GM10266 (cell line): Measurements from ENCODE around the gene CUX1.
"Not testable (repeated sequence)": the region's sequence is repeated elsewhere in the genome, so short reads cannot be mapped to it uniquely, and the experiment has no call there.

Experiments
- DNase-seq: peaks from one replicate; pipeline ENCODE4 v3.0.0; 2012; ENCODE audit errors: extremely low spot score
- CTCF ChIP-seq: IDR thresholded peaks from 2 replicates; pipeline ENCODE4 v1.5.1; 2012; ENCODE audit warnings: mild to moderate bottlenecking, low read depth; ENCODE audit not compliant: control insufficient read depth, insufficient read depth; ENCODE audit errors: missing control alignments

The CUX1 gene

GRCh38 chr7:102221961-102222360 lies 404.5 kb downstream of the CUX1 start:
- no peak for DNase-seq
- no peak for TF ChIP-seq CTCF

DNA sequence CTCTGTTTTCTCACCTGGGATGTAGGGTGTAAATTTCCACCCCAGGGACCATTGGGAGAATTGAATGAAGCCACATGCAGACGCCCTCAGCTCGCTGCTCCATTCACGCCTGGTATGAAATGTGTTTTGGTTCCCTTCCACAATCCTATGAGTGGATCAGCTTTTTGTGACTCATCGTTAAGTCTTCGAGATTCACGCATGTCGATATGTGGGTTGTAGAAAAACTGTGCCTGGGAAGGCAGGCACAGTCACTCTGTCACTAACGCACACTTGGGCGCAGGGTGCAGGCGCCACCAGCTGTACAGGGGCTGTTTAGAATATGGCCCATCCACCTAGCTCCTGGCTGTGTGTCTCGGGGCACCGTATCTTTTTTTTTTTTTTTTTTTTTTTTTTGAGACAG lies 405.0 kb downstream of the CUX1 start:
- DNase-seq, result no peak
- TF ChIP-seq CTCF, result no peak

- TF ChIP-seq CTCF, result no peak
These were observed 405.8 kb downstream of the CUX1 start for GRCh38 chr7:102223184-102223583.

GRCh38 chr7:102225025-102225424 lies 407.6 kb downstream of the CUX1 start:
- TF ChIP-seq CTCF, result no peak
- DNase-seq, result no peak

More at GRCh38 chr7:102223184-102223583, 405.8 kb downstream of the CUX1 start:
- DNase-seq, result no peak

DNA sequence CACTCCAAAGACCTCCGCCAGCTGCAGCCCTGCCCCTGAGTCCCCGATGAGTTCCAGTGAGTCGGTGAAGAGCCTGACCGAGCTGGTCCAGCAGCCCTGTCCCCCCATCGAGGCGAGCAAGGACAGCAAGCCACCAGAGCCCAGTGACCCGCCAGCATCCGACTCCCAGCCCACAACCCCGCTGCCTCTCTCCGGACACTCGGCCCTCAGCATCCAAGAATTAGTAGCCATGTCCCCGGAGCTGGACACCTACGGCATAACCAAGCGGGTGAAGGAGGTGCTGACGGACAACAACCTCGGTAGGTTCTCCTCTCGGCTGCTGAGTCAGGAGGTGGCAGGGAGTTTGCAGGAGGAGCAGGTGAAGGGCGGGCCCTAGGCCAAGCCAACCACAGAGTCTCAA lies 409.9 kb downstream of the CUX1 start:
- TF ChIP-seq CTCF, result no peak
- DNase-seq, result no peak

- no peak for TF ChIP-seq CTCF
- no peak for DNase-seq
These were observed 411.5 kb downstream of the CUX1 start for GRCh38 chr7:102228935-102229334.

GRCh38 chr7:102230162-102230561 lies 412.7 kb downstream of the CUX1 start:
- not testable (repeated sequence) for DNase-seq

GRCh38 chr7:102230593-102230992 lies 413.2 kb downstream of the CUX1 start:
- no peak for DNase-seq
- no peak for TF ChIP-seq CTCF
